A673 (cell line): Measurements from ENCODE around the gene TAX1BP1.

Experiments
- EZH2 ChIP-seq: fragments of 200-600 bp; sonication (generic); IDR thresholded peaks from 2 replicates; pipeline ENCODE4 v1.6.1; 2017; ENCODE audit warnings: borderline replicate concordance, low read depth, mild to moderate bottlenecking, mixed read lengths, antibody characterized with exemption, low read length; ENCODE audit not compliant: poor library complexity, severe bottlenecking
- TF ChIP-seq, protein P1 (sequence below): fragments of 300-800, 200-600 bp; sonication (generic); conservative IDR thresholded peaks from 2 replicates; pipeline ENCODE4 v1.5.1; 2017; ENCODE audit warnings: low read depth, mild to moderate bottlenecking, antibody characterized with exemption, low read length, moderate library complexity, mixed read lengths

DNA sequence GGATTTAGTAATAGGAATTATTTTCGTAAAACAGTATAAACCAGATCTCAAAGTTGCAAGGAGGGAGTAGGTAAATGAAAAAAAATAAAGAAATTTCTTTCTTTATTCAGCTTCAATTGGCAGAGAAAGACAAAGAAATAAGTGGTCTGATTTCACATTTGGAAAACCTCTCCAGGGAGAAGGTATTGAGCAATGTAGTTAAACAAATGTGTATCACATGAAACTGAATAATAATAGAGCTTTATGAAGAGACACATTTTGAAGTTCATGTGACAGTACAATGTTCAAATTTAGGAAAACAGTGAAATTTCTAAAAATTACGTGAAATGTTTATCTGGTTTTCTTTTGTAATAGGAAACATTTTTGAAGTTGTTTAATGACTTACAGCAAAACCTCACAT lies 63.0 kb downstream of the TAX1BP1 start:
- TF ChIP-seq, protein P1, sequence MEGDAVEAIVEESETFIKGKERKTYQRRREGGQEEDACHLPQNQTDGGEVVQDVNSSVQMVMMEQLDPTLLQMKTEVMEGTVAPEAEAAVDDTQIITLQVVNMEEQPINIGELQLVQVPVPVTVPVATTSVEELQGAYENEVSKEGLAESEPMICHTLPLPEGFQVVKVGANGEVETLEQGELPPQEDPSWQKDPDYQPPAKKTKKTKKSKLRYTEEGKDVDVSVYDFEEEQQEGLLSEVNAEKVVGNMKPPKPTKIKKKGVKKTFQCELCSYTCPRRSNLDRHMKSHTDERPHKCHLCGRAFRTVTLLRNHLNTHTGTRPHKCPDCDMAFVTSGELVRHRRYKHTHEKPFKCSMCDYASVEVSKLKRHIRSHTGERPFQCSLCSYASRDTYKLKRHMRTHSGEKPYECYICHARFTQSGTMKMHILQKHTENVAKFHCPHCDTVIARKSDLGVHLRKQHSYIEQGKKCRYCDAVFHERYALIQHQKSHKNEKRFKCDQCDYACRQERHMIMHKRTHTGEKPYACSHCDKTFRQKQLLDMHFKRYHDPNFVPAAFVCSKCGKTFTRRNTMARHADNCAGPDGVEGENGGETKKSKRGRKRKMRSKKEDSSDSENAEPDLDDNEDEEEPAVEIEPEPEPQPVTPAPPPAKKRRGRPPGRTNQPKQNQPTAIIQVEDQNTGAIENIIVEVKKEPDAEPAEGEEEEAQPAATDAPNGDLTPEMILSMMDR, result no peak
- TF ChIP-seq EZH2, result no peak
